K562 treated with DMSO at 1 percent for 24 hours (cell line): ENCODE data around the gene LAP3. TPM values are rescaled to one million over a fixed set of nuclear protein-coding genes. Genes with fewer than 3 reads are reported as not detected.

ENCODE experiments used
- total RNA-seq: library from RNA; unstranded; fragments of 300-600 nt; gene quantifications from 2 replicates; pipeline ENCODE4 v1.2.3, GENCODE V29; 2022; ENCODE audit warnings: low read depth; ENCODE audit not compliant: insufficient read depth

LAP3 gene
- 37.6 and 47.9 TPM in 2 replicates for total RNA-seq

GRCh38 chr4:17576932-17577664 is at the start of gene LAP3:
LAP3 (plus strand) TSS chr4:17577198; CDS start chr4:17577466, 268 bp downstream.

GRCh38 chr4:17614416-17615299 is 37.7 kb downstream of the LAP3 start, which contains the start of gene MED28:
MED28 (plus strand) TSS chr4:17614641; CDS start chr4:17614655, 14 bp downstream.

Other genes with a start within 250 kb of the LAP3 start
- 29.2 and 29.3 TPM in 2 replicates for gene QDPR, start 65.1 kb upstream of the LAP3 start, total RNA-seq
- not detected in 2 replicates for gene CLRN2, start 62.0 kb upstream of the LAP3 start, total RNA-seq
- 45.1 and 52.5 TPM in 2 replicates for gene MED28, start 37.4 kb downstream of the LAP3 start, total RNA-seq
- gene FAM184B, start 204.4 kb downstream of the LAP3 start, total RNA-seq, result not detected in 2 replicates
- 24.4 and 36.6 TPM in 2 replicates for gene DCAF16, start 233.6 kb downstream of the LAP3 start, total RNA-seq
- 33.2 and 41.9 TPM in 2 replicates for gene NCAPG, start 233.8 kb downstream of the LAP3 start, total RNA-seq